Activated effector memory CD4-positive, alpha-beta T cell treated with Interleukin-2 at 50 U/mL for 16 hours (primary cell): ENCODE measurements around the gene TAF5L.
"Not testable (repeated sequence)": the region's sequence is repeated elsewhere in the genome, so short reads cannot be mapped to it uniquely, and the experiment has no call there.

Source experiments
- DNase-seq: peaks from one replicate; pipeline ENCODE4 v3.0.0-alpha.2; 2020

TAF5L gene

GRCh38 chr1:229563701-229564100 lies 62.2 kb downstream of the TAF5L start:
- no peak for DNase-seq

- DNase-seq: no peak
Observed at GRCh38 chr1:229563241-229563640, 62.7 kb downstream of the TAF5L start.

GRCh38 chr1:229562686-229563085 lies 63.2 kb downstream of the TAF5L start:
- no peak for DNase-seq

GRCh38 chr1:229561141-229561540 lies 64.8 kb downstream of the TAF5L start:
- DNase-seq: no peak

- not testable (repeated sequence) for DNase-seq
Observed at GRCh38 chr1:229560124-229560523, 65.8 kb downstream of the TAF5L start.

GRCh38 chr1:229559336-229559801 lies 66.6 kb downstream of the TAF5L start:
- peak; percentile 2 for DNase-seq

GRCh38 chr1:229558460-229559335 lies 67.2 kb downstream of the TAF5L start, which contains the start of gene ABCB10:
Gene ABCB10, minus strand, starts transcription at chr1:229558707. Its CDS starts 55 bp downstream, at chr1:229558652.
- DNase-seq: peak; percentile 86

- peak; percentile 25 for DNase-seq
Observed at GRCh38 chr1:229557913-229558414, 68.0 kb downstream of the TAF5L start.

GRCh38 chr1:229557200-229557850 lies 68.6 kb downstream of the TAF5L start:
- DNase-seq: no peak

- DNase-seq: no peak
Observed at GRCh38 chr1:229554886-229555621, 70.9 kb downstream of the TAF5L start.

- no peak for DNase-seq
Observed at GRCh38 chr1:229553621-229554130, 72.2 kb downstream of the TAF5L start.

GRCh38 chr1:229552732-229553131 lies 73.2 kb downstream of the TAF5L start:
- DNase-seq: no peak

GRCh38 chr1:229550812-229551567 lies 74.9 kb downstream of the TAF5L start:
- no peak for DNase-seq

- DNase-seq: no peak
Observed at GRCh38 chr1:229547542-229547941, 78.4 kb downstream of the TAF5L start.

GRCh38 chr1:229544587-229544986 lies 81.3 kb downstream of the TAF5L start:
- DNase-seq: no peak
